GM12801 (cell line): ENCODE measurements around the gene NEU4.

ENCODE experiments used
- CTCF ChIP-seq: IDR thresholded peaks from one replicate; pipeline ENCODE4 v1.5.1; 2011; ENCODE audit warnings: control low read depth; ENCODE audit not compliant: insufficient read length; ENCODE audit errors: extremely low read depth

The NEU4 gene

GRCh38 chr2:241834527-241835210 lies 25.7 kb downstream of the NEU4 start:
- no peak for TF ChIP-seq CTCF

- no peak for TF ChIP-seq CTCF
Observed at GRCh38 chr2:241835611-241836010, 26.6 kb downstream of the NEU4 start.

- TF ChIP-seq CTCF, result no peak
Observed at GRCh38 chr2:241836292-241836691, 27.3 kb downstream of the NEU4 start.

- no peak for TF ChIP-seq CTCF
Observed at GRCh38 chr2:241837197-241837965, 28.4 kb downstream of the NEU4 start.

- no peak for TF ChIP-seq CTCF
Observed at GRCh38 chr2:241841181-241842066, 32.4 kb downstream of the NEU4 start.

- no peak for TF ChIP-seq CTCF
Observed at GRCh38 chr2:241842067-241842415, 33.0 kb downstream of the NEU4 start.

DNA sequence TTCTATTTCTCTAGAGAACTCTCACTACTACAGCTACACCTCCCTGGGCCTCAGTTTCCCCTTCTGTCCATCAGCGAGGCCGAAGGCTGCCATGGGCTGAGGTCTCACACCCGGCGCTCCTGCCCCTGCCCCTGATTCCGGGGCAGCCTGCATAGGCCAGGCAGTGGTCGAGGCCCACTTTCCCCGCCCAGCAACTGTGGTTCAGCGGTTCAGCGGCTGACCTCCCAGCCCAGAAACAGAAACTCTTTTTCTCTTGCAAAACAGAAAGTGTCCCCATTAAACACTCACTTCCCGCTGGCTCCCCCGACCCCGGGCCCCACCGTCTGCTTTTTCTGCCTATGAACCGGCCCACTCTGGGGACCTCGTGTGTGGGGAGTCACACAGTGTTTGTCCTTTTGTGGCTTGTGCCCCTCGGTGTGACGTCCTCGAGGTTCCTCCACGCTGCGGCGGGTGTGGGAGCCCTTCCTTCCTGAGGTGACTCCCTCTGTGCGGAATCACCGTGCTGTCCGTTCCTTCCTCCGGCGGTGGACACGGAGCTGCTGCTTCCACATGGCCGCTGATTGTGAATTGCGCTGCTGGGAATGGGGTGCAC lies 33.7 kb downstream of the NEU4 start:
- TF ChIP-seq CTCF, result no peak
